HepG2 (cell line): ENCODE data around the gene CDC26. TPM values are rescaled to one million over a fixed set of nuclear protein-coding genes. Genes with fewer than 3 reads are reported as not detected.

Experiments
- CCDC6 ChIP-seq: sonication (generic); formaldehyde crosslinking; IDR thresholded peaks from 2 replicates; pipeline ENCODE4 v1.8.1; 2022; ENCODE audit warnings: mild to moderate bottlenecking, missing genetic modification reagents, moderate library complexity
- ESRRA ChIP-seq: sonication (generic); formaldehyde crosslinking; IDR thresholded peaks from 2 replicates; pipeline ENCODE4 v1.5.1; 2020; ENCODE audit warnings: mild to moderate bottlenecking, low read depth, missing genetic modification reagents
- MTA3 ChIP-seq: sonication (generic); formaldehyde crosslinking; IDR thresholded peaks from 2 replicates; pipeline ENCODE4 v1.4.0; 2020; ENCODE audit warnings: missing genetic modification reagents
- NAIF1 ChIP-seq: sonication (generic); formaldehyde crosslinking; IDR thresholded peaks from 2 replicates; pipeline ENCODE4 v1.5.0; 2020; ENCODE audit warnings: mild to moderate bottlenecking, missing genetic modification reagents, borderline replicate concordance
- SAP130 ChIP-seq: IDR thresholded peaks from 2 replicates; pipeline ENCODE4 v1.6.1; 2016; ENCODE audit warnings: low read depth
- SRSF1 ChIP-seq: fragments of 200-400 bp; formaldehyde crosslinking; optimal IDR thresholded peaks from 2 replicates; pipeline ENCODE3; 2017; ENCODE audit warnings: mild to moderate bottlenecking, low read depth, low read length, moderate library complexity
- U2AF1 ChIP-seq: fragments of 200-400 bp; formaldehyde crosslinking; optimal IDR thresholded peaks from 2 replicates; pipeline ENCODE3; 2017; ENCODE audit warnings: mild to moderate bottlenecking, low read depth, low read length
- XRCC5 ChIP-seq: fragments of 200-400 bp; formaldehyde crosslinking; optimal IDR thresholded peaks from 2 replicates; pipeline ENCODE3; 2017; ENCODE audit warnings: mild to moderate bottlenecking, low read length
- ZNF205 ChIP-seq: IDR thresholded peaks from 2 replicates; pipeline ENCODE4 v1.6.1; 2018; ENCODE audit warnings: missing biosample characterization, missing genetic modification reagents
- polyA plus RNA-seq, 8 experiments: library from polyadenylated mRNA; depleted of rRNA in 3 of 8; stranded (reverse) in 7 of 8; unstranded in 1 of 8; fragments of >200 nt; fragmentation: Illumina TruSeq in 4 of 8; extraction: Trizol in 4 of 8; gene quantifications; 2 replicates each; pipeline versions ENCODE4 v1.2.1 to v1.2.3, GENCODE V29; 2011 to 2016; ENCODE audit warnings: low read depth in 4 of 8, missing spikeins in 1 of 8, mixed read lengths in 1 of 8; ENCODE audit not compliant: insufficient read depth in 1 of 8
- total RNA-seq, 5 experiments: library from RNA; depleted of rRNA; stranded (reverse); fragments of >200 nt; fragmentation: Illumina TruSeq; extraction: Trizol; gene quantifications; 2 replicates each; pipeline ENCODE4 v1.2.3, GENCODE V29; 2016; ENCODE audit warnings: low read depth in 1 of 5
- TF ChIP-seq, protein P1 (sequence below): sonication (generic); formaldehyde crosslinking; IDR thresholded peaks from 2 replicates; pipeline ENCODE4 v1.4.0; 2020; ENCODE audit warnings: missing genetic modification reagents
- TF ChIP-seq, protein P2 (sequence below): sonication (generic); formaldehyde crosslinking; IDR thresholded peaks from 2 replicates; pipeline ENCODE4 v1.5.0; 2020; ENCODE audit warnings: mild to moderate bottlenecking, low read depth, missing genetic modification reagents, borderline replicate concordance
- TF ChIP-seq, protein P3 (sequence below): sonication (generic); formaldehyde crosslinking; IDR thresholded peaks from 2 replicates; pipeline ENCODE4 v1.9.0; 2021; ENCODE audit warnings: missing genetic modification reagents, mild to moderate bottlenecking, borderline replicate concordance
- TF ChIP-seq, protein P4 (sequence below), 2 experiments: fragments of 450-650 bp in 1 of 2; sonication (generic) in 1 of 2; formaldehyde crosslinking; IDR thresholded peaks; 2 replicates each; pipeline versions ENCODE4 v1.5.0 to v1.8.0; 2020 to 2022; ENCODE audit warnings: mild to moderate bottlenecking in 1 of 2, missing genetic modification reagents in 1 of 2
- TF ChIP-seq, protein P5 (sequence below): sonication (generic); formaldehyde crosslinking; IDR thresholded peaks from 2 replicates; pipeline ENCODE4 v1.5.0; 2020; ENCODE audit warnings: mild to moderate bottlenecking, missing genetic modification reagents, borderline replicate concordance
- TF ChIP-seq, protein P6 (sequence below): sonication (generic); formaldehyde crosslinking; IDR thresholded peaks from 2 replicates; pipeline ENCODE4 v1.4.0; 2020; ENCODE audit warnings: missing genetic modification reagents

The CDC26 gene
- total and polyA plus RNA-seq, 2 of the 13 experiments (the other 11 are each of a cell fraction or from before 2014, with no cell fraction given), result 26.6 to 57.9 TPM

DNA sequence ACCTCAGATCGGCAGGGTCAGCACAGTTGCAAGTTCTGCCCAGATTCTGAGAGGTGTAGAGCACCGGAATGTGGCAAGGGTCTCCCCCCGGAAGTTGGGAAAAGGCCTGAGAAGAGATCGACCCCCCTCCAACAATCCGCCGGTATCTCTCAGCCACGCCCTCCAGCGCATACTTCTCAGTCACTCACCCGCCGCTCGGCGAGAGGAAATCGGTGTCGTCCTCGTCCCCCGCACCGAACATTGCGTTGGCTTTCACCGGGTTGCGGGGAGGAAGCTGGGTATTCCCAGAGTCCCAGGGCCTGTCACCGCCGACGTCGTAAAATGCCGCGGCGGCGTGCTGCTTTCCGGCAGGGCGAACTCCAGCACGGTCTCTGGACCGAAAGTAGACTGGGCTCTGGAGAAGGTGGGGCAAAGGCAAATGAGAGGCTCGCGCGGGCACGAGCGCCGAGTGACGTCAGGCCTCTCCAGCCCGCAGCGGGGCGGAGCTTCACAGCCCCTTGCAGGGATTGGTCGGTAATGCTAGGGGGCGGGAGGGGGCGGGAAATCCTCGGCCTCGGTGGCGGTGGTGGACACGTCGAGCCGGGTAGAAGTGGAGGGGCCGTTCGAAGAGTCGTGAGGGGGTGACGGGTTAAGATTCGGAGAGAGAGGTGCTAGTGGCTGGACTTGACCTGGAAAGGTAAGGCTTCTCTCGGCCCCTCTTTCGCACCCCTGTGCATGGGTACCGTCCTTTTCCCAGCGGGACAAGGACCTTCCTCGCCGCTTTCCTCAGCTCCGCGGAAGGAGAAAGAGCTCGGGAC lies 54.2 kb downstream of the CDC26 start, which contains the start of the genes FKBP15 and SLC31A1 (continued):
- TF ChIP-seq, protein P1, sequence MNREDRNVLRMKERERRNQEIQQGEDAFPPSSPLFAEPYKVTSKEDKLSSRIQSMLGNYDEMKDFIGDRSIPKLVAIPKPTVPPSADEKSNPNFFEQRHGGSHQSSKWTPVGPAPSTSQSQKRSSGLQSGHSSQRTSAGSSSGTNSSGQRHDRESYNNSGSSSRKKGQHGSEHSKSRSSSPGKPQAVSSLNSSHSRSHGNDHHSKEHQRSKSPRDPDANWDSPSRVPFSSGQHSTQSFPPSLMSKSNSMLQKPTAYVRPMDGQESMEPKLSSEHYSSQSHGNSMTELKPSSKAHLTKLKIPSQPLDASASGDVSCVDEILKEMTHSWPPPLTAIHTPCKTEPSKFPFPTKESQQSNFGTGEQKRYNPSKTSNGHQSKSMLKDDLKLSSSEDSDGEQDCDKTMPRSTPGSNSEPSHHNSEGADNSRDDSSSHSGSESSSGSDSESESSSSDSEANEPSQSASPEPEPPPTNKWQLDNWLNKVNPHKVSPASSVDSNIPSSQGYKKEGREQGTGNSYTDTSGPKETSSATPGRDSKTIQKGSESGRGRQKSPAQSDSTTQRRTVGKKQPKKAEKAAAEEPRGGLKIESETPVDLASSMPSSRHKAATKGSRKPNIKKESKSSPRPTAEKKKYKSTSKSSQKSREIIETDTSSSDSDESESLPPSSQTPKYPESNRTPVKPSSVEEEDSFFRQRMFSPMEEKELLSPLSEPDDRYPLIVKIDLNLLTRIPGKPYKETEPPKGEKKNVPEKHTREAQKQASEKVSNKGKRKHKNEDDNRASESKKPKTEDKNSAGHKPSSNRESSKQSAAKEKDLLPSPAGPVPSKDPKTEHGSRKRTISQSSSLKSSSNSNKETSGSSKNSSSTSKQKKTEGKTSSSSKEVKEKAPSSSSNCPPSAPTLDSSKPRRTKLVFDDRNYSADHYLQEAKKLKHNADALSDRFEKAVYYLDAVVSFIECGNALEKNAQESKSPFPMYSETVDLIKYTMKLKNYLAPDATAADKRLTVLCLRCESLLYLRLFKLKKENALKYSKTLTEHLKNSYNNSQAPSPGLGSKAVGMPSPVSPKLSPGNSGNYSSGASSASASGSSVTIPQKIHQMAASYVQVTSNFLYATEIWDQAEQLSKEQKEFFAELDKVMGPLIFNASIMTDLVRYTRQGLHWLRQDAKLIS, result no peak
- TF ChIP-seq ZNF205 (CRISPR knock-in tag) (no peak), NAIF1 (CRISPR knock-in tag) (no peak; the same call in 1 of the 2 replicates), XRCC5 (peak; percentile 60), CCDC6 (CRISPR knock-in tag) (peak; percentile 80; the same call in 1 of the 2 replicates), MTA3 (CRISPR knock-in tag) (no peak), SRSF1 (peak; percentile 43), ESRRA (CRISPR knock-in tag) (peak; percentile 14; the same call in 1 of the 2 replicates), SAP130 (CRISPR knock-in tag) (peak; percentile 96), U2AF1 (no peak)
- TF ChIP-seq, protein P2, sequence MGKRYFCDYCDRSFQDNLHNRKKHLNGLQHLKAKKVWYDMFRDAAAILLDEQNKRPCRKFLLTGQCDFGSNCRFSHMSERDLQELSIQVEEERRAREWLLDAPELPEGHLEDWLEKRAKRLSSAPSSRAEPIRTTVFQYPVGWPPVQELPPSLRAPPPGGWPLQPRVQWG, result no peak
- TF ChIP-seq, protein P3, sequence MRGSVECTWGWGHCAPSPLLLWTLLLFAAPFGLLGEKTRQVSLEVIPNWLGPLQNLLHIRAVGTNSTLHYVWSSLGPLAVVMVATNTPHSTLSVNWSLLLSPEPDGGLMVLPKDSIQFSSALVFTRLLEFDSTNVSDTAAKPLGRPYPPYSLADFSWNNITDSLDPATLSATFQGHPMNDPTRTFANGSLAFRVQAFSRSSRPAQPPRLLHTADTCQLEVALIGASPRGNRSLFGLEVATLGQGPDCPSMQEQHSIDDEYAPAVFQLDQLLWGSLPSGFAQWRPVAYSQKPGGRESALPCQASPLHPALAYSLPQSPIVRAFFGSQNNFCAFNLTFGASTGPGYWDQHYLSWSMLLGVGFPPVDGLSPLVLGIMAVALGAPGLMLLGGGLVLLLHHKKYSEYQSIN, result no peak
- TF ChIP-seq, protein P4, sequence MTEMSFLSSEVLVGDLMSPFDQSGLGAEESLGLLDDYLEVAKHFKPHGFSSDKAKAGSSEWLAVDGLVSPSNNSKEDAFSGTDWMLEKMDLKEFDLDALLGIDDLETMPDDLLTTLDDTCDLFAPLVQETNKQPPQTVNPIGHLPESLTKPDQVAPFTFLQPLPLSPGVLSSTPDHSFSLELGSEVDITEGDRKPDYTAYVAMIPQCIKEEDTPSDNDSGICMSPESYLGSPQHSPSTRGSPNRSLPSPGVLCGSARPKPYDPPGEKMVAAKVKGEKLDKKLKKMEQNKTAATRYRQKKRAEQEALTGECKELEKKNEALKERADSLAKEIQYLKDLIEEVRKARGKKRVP (CRISPR knock-in tag; IDR thresholded peaks at IDR 0.05), result peak in 1 of 2 experiments; percentile 81; a peak in 2 of 4 replicates
- TF ChIP-seq, protein P5, sequence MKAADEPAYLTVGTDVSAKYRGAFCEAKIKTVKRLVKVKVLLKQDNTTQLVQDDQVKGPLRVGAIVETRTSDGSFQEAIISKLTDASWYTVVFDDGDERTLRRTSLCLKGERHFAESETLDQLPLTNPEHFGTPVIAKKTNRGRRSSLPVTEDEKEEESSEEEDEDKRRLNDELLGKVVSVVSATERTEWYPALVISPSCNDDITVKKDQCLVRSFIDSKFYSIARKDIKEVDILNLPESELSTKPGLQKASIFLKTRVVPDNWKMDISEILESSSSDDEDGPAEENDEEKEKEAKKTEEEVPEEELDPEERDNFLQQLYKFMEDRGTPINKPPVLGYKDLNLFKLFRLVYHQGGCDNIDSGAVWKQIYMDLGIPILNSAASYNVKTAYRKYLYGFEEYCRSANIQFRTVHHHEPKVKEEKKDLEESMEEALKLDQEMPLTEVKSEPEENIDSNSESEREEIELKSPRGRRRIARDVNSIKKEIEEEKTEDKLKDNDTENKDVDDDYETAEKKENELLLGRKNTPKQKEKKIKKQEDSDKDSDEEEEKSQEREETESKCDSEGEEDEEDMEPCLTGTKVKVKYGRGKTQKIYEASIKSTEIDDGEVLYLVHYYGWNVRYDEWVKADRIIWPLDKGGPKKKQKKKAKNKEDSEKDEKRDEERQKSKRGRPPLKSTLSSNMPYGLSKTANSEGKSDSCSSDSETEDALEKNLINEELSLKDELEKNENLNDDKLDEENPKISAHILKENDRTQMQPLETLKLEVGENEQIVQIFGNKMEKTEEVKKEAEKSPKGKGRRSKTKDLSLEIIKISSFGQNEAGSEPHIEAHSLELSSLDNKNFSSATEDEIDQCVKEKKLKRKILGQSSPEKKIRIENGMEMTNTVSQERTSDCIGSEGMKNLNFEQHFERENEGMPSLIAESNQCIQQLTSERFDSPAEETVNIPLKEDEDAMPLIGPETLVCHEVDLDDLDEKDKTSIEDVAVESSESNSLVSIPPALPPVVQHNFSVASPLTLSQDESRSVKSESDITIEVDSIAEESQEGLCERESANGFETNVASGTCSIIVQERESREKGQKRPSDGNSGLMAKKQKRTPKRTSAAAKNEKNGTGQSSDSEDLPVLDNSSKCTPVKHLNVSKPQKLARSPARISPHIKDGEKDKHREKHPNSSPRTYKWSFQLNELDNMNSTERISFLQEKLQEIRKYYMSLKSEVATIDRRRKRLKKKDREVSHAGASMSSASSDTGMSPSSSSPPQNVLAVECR, result peak; percentile 97
- TF ChIP-seq, protein P6, sequence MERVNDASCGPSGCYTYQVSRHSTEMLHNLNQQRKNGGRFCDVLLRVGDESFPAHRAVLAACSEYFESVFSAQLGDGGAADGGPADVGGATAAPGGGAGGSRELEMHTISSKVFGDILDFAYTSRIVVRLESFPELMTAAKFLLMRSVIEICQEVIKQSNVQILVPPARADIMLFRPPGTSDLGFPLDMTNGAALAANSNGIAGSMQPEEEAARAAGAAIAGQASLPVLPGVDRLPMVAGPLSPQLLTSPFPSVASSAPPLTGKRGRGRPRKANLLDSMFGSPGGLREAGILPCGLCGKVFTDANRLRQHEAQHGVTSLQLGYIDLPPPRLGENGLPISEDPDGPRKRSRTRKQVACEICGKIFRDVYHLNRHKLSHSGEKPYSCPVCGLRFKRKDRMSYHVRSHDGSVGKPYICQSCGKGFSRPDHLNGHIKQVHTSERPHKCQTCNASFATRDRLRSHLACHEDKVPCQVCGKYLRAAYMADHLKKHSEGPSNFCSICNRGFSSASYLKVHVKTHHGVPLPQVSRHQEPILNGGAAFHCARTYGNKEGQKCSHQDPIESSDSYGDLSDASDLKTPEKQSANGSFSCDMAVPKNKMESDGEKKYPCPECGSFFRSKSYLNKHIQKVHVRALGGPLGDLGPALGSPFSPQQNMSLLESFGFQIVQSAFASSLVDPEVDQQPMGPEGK, result 0 out of 2 replicates have a peak, but pooled peaks have one; percentile 37
